Stimulated activated CD8-positive, alpha-beta memory T cell treated with anti-CD3 and anti-CD28 coated beads, Interleukin-4, amount 100 ng/mL, for 24 hours (primary cell): ENCODE measurements around the gene SLC28A3.
A peak's percentile ranks its signal among the peaks of the same experiment; 100 is the strongest.

Source experiments
- DNase-seq: peaks from one replicate; pipeline ENCODE4 v3.0.0-alpha.2; 2020; ENCODE audit warnings: low read depth

SLC28A3 gene

GRCh38 chr9:84296146-84296843 lies 44.3 kb downstream of the SLC28A3 start:
- peak; percentile 12 for DNase-seq

GRCh38 chr9:84294241-84294950 lies 46.2 kb downstream of the SLC28A3 start:
- no peak for DNase-seq

- DNase-seq, result no peak
These were observed 47.4 kb downstream of the SLC28A3 start for GRCh38 chr9:84293001-84293798.

GRCh38 chr9:84285381-84285780 lies 55.2 kb downstream of the SLC28A3 start:
- no peak for DNase-seq

- no peak for DNase-seq
These were observed 56.6 kb downstream of the SLC28A3 start for GRCh38 chr9:84283946-84284345.

- DNase-seq, result no peak
These were observed 62.4 kb downstream of the SLC28A3 start for GRCh38 chr9:84278130-84278529.

- DNase-seq, result no peak
These were observed 62.9 kb downstream of the SLC28A3 start for GRCh38 chr9:84277646-84278045.

- DNase-seq, result no peak
These were observed 63.8 kb downstream of the SLC28A3 start for GRCh38 chr9:84276741-84277140.

GRCh38 chr9:84271921-84272556 lies 68.5 kb downstream of the SLC28A3 start:
- DNase-seq, result no peak

GRCh38 chr9:84271531-84271900 lies 69.0 kb downstream of the SLC28A3 start:
- no peak for DNase-seq

GRCh38 chr9:84270847-84271530 lies 69.6 kb downstream of the SLC28A3 start:
- no peak for DNase-seq

GRCh38 chr9:84266087-84266561 lies 74.4 kb downstream of the SLC28A3 start:
- DNase-seq, result no peak

GRCh38 chr9:84264307-84265029 lies 76.1 kb downstream of the SLC28A3 start:
- no peak for DNase-seq

- DNase-seq, result peak; percentile 35
These were observed 79.3 kb downstream of the SLC28A3 start for GRCh38 chr9:84261070-84261746.

GRCh38 chr9:84258371-84258770 lies 82.2 kb downstream of the SLC28A3 start:
- DNase-seq, result no peak

GRCh38 chr9:84255696-84256095 lies 84.9 kb downstream of the SLC28A3 start:
- DNase-seq, result no peak

GRCh38 chr9:84254972-84255371 lies 85.6 kb downstream of the SLC28A3 start:
- no peak for DNase-seq

- no peak for DNase-seq
These were observed 88.6 kb downstream of the SLC28A3 start for GRCh38 chr9:84251921-84252320.

- no peak for DNase-seq
These were observed 98.7 kb downstream of the SLC28A3 start for GRCh38 chr9:84241817-84242373.

GRCh38 chr9:84239343-84239742 lies 101.2 kb downstream of the SLC28A3 start:
- no peak for DNase-seq
